ENCODE results near the gene SMYD5.

Gene SMYD5

GRCh38 chr2:73237168-73237567 is 23.1 kb downstream of the SMYD5 start:
- in situ Hi-C loops (cut with MboI; ENCODE audit: low sequenced_read_pairs) = no loop called here

- in situ Hi-C loops (cut with MboI; ENCODE audit: low sequenced_read_pairs) = no loop called here
Measured at GRCh38 chr2:73238149-73238548, 24.1 kb downstream of the SMYD5 start.

DNA sequence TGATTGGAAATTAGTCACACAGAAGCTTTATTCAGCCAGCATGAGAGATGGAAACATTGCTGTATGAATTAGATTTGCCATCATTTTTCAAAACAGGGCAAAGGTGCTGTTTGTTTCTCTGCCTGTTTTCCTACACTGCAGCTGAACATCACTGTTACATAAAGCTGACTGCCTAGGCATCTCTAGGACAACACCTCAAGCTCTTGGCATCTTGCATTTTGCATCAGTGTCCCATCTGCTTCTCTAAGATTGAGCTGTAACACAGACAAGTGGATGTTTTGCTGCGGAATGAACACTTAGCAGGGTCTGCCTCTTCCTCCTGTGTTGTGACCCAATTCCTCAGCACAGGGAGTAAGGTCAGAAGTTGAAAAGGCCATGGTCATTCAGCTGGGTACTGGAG is 24.9 kb downstream of the SMYD5 start:
- in situ Hi-C loops (cut with MboI; ENCODE audit: low sequenced_read_pairs) = no loop called here

GRCh38 chr2:73239776-73240175 is 25.7 kb downstream of the SMYD5 start:
- in situ Hi-C loops (cut with MboI; ENCODE audit: low sequenced_read_pairs) = no loop called here

DNA sequence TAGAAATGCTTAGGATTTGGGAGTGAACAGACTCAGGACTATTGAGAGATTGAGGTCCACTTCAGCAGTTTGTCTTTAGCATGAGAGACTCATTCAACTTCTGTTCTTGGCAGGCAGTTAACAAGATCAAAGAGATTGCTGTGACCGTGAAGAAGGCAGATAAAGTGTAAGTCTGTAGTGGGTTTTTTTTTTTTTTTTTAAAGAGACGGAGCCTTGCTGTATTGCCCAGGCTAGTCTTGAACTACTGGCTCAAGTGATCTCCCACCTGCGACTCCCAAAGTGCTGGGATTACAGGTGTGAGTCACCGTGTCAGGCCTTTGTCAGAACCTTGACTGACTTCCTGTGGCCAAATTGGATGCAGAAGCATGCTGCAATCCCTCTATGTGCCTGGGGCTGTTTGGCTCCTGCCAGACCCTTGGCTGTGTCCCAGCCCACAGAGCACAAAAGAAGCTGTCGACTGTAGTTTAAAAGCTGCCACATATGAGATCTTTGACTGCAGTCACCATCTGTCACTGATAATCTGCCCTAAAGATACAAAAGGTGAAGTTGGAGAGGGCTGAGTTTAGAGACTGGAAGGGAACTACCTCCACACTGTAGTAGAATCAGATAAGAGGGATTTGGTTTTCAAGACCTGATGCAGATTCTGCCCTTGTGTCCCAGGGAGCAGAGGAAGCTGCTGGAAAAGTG is 30.0 kb downstream of the SMYD5 start:
- in situ Hi-C loops (cut with MboI; ENCODE audit: low sequenced_read_pairs) = no loop called here

- in situ Hi-C loops (cut with MboI; ENCODE audit: low sequenced_read_pairs) = no loop called here
Measured at GRCh38 chr2:73244580-73244979, 30.5 kb downstream of the SMYD5 start.

DNA sequence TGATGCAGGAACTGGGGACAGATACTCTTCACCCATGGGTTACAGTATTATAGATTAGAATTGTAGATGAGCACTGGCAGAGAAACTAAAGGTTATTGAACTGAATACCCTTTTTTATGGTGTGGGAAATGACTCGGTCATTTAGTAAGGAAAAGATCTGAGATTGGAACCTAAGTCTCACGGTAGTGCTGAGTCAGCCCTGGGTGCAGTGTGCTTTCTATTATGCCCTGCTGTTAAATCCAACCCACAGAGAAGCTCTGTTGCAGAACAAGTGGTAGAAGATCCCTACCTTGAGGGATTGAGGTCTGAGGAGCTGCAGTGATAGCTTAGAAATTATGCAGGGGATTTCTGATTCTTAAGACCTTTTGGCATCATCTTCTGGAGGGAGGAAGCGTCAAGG is 32.8 kb downstream of the SMYD5 start:
- in situ Hi-C loops (cut with MboI; ENCODE audit: low sequenced_read_pairs) = no loop called here

DNA sequence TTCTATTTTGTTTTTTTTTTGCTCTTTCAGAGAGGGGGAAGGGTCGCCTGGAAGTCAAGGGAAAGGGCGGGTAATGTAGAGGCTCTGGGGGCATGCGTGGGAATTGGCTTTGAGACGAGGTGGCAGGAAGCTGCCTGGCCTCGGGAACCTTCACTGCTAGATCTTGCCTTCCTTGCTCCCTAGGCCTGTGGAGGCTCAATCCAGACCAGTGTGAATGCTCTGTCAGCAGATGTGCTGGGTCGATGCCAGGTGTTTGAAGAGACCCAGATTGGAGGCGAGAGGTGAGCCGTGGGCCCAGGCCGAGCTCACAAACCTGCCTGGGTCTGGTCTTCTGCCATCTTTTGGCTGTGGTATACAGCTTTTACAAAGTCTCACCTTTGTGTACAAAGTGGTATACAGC is 35.6 kb downstream of the SMYD5 start:
- in situ Hi-C loops (cut with MboI; ENCODE audit: low sequenced_read_pairs) = no loop called here

DNA sequence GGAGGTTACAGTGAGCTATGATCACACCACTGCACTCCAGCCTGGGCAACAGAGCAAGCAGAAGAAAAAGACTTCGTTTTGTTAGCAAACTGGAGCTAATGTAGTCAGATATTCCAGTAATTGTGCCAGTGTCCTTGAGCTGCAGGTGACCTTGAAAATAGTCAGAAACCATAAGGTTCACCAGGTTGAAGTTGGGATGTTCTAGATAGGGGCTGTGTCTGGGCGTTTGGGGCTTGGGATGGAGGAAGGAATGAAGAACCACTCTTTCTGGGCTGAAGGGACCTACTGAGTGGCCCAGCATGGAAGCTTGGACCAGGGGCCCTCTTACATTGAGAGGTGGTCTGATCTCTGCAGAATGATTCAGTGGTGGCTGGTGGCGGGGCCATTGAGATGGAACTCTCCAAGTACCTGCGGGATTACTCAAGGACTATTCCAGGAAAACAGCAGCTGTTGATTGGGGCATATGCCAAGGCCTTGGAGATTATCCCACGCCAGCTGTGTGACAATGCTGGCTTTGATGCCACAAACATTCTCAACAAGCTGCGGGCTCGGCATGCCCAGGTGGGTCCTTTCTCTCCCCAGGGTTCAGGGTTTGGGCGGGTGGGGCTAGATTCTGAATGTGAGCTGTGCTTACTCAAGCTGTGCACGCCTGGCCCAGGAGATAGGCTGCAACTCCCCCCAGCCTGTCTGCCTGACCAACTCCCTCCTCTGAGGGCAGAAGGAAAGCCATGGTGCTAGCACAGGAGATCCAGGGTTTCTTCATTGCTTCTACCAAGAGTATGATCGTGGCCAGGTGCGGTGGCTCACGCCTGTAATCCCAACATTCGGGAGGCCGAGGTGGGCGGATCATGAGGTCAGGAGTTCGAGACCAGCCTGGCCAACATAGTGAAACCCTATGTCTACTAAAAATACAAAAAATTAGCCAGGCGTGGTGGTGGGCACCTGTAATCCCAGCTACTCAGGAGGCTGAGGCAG is 37.1 kb downstream of the SMYD5 start:
- in situ Hi-C loops (cut with MboI; ENCODE audit: low sequenced_read_pairs) = no loop called here

GRCh38 chr2:73252238-73253027 is 38.4 kb downstream of the SMYD5 start:
- in situ Hi-C loops (cut with MboI; ENCODE audit: low sequenced_read_pairs) = no loop called here

DNA sequence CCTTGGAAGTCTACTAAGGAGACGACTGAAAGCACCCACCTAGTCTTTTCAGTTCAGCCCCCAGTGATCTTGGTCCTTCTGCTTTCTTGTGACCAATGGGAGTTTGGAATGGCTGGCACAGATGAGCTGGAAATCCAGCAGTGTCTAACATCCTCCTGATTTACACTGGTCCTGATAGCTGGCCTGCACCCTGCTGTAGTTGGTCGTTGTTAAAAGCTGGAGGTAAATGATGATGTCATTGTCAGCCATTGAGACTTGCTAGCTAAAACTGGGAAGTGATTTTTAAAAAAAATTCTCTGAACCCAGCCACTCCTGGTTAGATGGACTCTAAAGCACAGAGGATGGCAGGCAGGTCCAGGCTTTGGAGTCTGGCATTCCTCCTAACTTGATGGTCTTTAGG is 39.4 kb downstream of the SMYD5 start:
- in situ Hi-C loops (cut with MboI; ENCODE audit: low sequenced_read_pairs) = no loop called here

- in situ Hi-C loops (cut with MboI; ENCODE audit: low sequenced_read_pairs) = no loop called here
Measured at GRCh38 chr2:73253901-73254300, 39.9 kb downstream of the SMYD5 start.

DNA sequence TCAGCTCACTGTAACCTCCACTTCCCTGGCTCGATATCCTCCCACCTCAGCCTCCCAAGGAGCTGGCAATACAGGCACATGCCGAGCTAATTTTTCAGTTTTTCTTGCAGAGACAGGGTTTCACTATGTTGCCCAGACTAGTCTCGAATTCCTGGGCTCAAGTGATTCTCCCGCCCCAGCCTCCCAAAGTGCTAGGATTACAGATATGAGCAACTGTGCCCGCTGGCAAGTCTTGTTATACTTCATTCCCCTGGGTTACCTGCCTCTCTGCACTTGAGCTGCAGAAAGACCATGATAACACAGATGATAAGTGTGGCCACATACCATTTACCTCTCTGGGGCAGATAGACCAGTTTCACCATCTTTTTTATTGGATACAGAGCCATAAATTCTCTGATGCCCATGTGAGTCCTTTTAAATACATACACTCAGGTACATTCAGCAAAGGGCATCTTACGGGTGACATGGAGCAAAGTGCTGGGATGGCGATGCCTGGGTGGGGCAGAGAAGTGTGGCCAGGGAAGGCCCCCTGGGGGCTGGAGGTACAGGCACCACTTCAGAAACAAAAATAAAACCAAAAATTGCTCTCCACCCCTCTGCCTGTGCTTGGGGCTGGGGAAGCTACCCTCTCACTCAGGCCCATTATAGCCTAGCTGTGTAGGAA is 40.4 kb downstream of the SMYD5 start:
- in situ Hi-C loops (cut with MboI; ENCODE audit: low sequenced_read_pairs) = no loop called here

GRCh38 chr2:73255007-73255644 is 41.1 kb downstream of the SMYD5 start:
- in situ Hi-C loops (cut with MboI; ENCODE audit: low sequenced_read_pairs) = no loop called here

DNA sequence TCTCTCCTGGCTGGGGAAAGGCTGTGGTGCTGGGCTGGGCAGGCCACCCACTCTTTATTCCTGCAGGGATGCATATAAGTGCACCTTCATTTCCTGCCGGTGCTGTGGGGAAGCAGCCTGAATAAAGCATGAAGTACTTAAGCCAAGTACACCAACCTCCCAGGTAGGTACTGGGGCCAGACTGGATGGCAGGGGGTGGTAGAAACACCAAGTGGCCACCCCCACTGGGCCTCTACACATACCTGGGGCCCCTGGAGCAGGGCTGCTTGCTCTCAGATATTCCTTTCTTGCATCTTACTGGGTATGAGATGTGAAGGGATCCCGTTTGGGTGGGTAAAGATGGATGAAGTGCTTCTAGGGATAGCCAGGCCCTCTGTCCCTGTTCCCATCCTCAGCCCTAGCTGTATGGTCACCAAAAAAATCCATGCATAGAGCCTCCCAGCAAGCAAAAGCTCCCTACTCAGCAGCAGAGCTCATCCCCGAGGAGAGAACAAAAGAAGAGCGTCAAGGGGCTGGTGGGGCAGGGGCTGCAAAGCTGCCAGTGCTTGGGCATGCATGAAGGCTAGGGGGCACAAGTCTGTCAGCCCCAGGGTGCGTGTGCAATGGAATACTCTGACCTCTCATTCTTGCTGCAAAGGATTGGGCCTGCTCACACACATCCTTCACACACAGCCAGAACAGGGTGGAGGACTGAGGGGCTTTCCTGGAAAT is 42.0 kb downstream of the SMYD5 start:
- in situ Hi-C loops (cut with MboI; ENCODE audit: low sequenced_read_pairs) = no loop called here

- in situ Hi-C loops (cut with MboI; ENCODE audit: low sequenced_read_pairs) = no loop called here
Measured at GRCh38 chr2:73256618-73256922, 42.5 kb downstream of the SMYD5 start.

DNA sequence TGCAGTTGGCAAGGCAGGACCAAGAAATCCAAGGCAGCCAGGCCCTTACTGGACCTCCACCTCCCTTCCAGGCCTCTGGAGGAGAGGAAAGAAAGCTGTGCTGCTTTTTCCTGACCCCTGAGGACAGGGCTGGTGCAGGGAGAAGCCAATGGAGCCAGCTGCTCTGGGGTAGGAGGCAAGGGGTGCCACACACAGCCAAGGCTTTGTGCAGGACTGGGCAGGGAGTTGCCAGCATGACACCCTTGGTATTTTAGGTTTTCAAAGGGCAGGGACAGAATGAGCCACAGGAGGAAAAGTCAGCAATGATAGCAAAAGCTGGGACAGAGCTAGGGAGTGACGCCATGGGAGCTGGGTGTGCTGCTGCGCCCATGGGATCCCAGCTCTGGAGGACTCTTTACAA is 43.0 kb downstream of the SMYD5 start:
- in situ Hi-C loops (cut with MboI; ENCODE audit: low sequenced_read_pairs) = no loop called here

GRCh38 chr2:73257425-73258125 is 43.5 kb downstream of the SMYD5 start:
- in situ Hi-C loops (cut with MboI; ENCODE audit: low sequenced_read_pairs) = no loop called here

- in situ Hi-C loops (cut with MboI; ENCODE audit: low sequenced_read_pairs) = no loop called here
Measured at GRCh38 chr2:73258186-73258912, 44.3 kb downstream of the SMYD5 start.

Measured in HL-60/S4 (cell line).